ENCODE data around the gene WDR27. TPM values are rescaled to one million over a fixed set of nuclear protein-coding genes. Genes with fewer than 3 reads are reported as not detected.
"Not testable (repeated sequence)": the region's sequence is repeated elsewhere in the genome, so short reads cannot be mapped to it uniquely, and the experiment has no call there.

WDR27 gene
- total RNA-seq, 3 donors from 2014 or later (not counting 1 experiment from before 2014, with no cell fraction given), result 12.7 to 31.0 (median 25.3) TPM

DNA sequence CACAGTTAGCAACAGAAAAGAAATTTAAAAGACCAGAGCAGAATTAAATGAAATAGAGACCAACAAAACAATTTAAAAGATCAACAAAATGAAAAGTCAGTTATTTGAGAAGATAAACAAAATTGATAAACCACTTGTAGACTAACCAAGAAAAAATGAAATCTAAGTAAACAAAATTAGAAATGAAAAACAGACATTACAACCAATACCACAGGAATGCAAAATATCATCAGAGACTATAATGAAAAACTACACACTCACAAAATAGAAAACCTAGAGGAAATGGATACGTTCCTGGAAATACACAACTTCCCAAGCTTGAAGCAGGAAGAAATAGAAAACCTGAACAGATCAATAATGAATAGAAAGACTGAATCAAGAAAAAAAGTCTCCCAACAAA is 97.8 kb downstream of the WDR27 start:
- Histone ChIP-seq H3K36me3 (ENCODE audit: control insufficient read depth, insufficient read depth, low read length) (no peaks in the 10 kb centered on the region), H3K4me1 (ENCODE audit: control insufficient read depth, insufficient read depth, low read length) (no peaks in the 10 kb centered on the region), H3K9me3 (ENCODE audit: control insufficient read depth, insufficient read depth, low read length) (no peaks in the 10 kb centered on the region), H3K27me3 (ENCODE audit: control insufficient read depth, insufficient read depth, low read length) (no peaks in the 10 kb centered on the region), H3K4me3 (ENCODE audit: low read length) (no peak overlapping the region), H3K27ac (ENCODE audit: low read length) (no peak overlapping the region)
- Mint-ChIP-seq H3K27me3 (ENCODE audit: low read depth in 2 of 2) (no peaks in the 10 kb centered on the region), H3K4me1 (no peaks in the 10 kb centered on the region), H3K9me3 (peaks cover 0 to 2% of the 10 kb centered on the region in 2 donors), H3K4me3 (no peak overlapping the region), H3K27ac (no peak overlapping the region), H3K36me3 (peaks cover 21% of the 10 kb centered on the region)
- DNase-seq, result no peak
- TF ChIP-seq, protein P1, sequence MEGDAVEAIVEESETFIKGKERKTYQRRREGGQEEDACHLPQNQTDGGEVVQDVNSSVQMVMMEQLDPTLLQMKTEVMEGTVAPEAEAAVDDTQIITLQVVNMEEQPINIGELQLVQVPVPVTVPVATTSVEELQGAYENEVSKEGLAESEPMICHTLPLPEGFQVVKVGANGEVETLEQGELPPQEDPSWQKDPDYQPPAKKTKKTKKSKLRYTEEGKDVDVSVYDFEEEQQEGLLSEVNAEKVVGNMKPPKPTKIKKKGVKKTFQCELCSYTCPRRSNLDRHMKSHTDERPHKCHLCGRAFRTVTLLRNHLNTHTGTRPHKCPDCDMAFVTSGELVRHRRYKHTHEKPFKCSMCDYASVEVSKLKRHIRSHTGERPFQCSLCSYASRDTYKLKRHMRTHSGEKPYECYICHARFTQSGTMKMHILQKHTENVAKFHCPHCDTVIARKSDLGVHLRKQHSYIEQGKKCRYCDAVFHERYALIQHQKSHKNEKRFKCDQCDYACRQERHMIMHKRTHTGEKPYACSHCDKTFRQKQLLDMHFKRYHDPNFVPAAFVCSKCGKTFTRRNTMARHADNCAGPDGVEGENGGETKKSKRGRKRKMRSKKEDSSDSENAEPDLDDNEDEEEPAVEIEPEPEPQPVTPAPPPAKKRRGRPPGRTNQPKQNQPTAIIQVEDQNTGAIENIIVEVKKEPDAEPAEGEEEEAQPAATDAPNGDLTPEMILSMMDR (IDR thresholded peaks at IDR 0.05), result no peak
- ATAC-seq, result no peak
- no CpG with 5 or more reads among the region's 1 CpG for WGBS (ENCODE audit: insufficient coverage)
- intact Hi-C loops (cut with micrococcal nuclease), result no loop called here

- no CpG with 5 or more reads among the region's 1 CpG for WGBS (ENCODE audit: insufficient coverage)
- intact Hi-C loops (cut with micrococcal nuclease); DNase-seq; H3K9me3 Mint-ChIP-seq; H3K27me3 Mint-ChIP-seq (ENCODE audit: low read depth in 2 of 2); H3K4me3 ChIP-seq (ENCODE audit: low read length); H3K36me3 ChIP-seq (ENCODE audit: control insufficient read depth, insufficient read depth, low read length); H3K27me3 ChIP-seq (ENCODE audit: control insufficient read depth, insufficient read depth, low read length); H3K27ac ChIP-seq (ENCODE audit: low read length); H3K4me1 Mint-ChIP-seq; H3K27ac Mint-ChIP-seq; H3K9me3 ChIP-seq (ENCODE audit: control insufficient read depth, insufficient read depth, low read length); ATAC-seq; H3K4me1 ChIP-seq (ENCODE audit: control insufficient read depth, insufficient read depth, low read length); H3K4me3 Mint-ChIP-seq: not testable (repeated sequence)
- peaks cover 35% of the 10 kb centered on the region for H3K36me3 Mint-ChIP-seq
These were observed 100.7 kb downstream of the WDR27 start for GRCh38 chr6:169601129-169601528.

GRCh38 chr6:169592558-169592957 is 109.3 kb downstream of the WDR27 start:
- H3K4me1 Mint-ChIP-seq, result peaks cover 17 to 34% of the 10 kb centered on the region in 2 donors
- ATAC-seq, result no peak
- WGBS (ENCODE audit: insufficient coverage), result 77% methylated on average over 1 of the region's 1 CpG

DNA sequence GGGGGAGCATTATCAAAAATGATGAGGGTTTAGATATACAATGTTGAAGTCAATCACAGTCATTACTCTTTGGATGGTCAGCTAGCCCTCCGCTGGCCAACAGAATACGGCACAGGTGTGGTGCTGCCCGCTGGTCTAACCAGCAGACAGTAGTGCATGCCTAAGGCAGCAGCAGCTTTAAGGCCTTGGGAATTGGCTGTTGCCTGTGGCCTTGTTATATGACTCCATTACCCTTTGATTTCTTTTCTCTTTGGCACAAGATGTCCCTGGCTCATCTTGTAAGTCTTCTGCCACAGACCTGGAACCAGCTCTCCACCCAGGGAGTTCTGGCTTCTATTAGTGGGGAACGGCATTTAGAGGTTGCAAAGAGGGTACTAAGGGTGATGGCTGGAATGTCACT is 110.2 kb downstream of the WDR27 start:
- TF ChIP-seq, protein P1 (IDR thresholded peaks at IDR 0.05), result no peak
- Histone ChIP-seq H3K27me3 (ENCODE audit: control insufficient read depth, insufficient read depth, low read length) (no peaks in the 10 kb centered on the region), H3K27ac (ENCODE audit: low read length) (no peak overlapping the region), H3K9me3 (ENCODE audit: control insufficient read depth, insufficient read depth, low read length) (no peaks in the 10 kb centered on the region), H3K36me3 (ENCODE audit: control insufficient read depth, insufficient read depth, low read length) (no peaks in the 10 kb centered on the region), H3K4me3 (ENCODE audit: low read length) (no peak overlapping the region), H3K4me1 (ENCODE audit: control insufficient read depth, insufficient read depth, low read length) (peaks cover 14% of the 10 kb centered on the region)
- WGBS (ENCODE audit: insufficient coverage), result 81% methylated on average over 4 of the region's 4 CpGs
- no peak overlapping the region for H3K4me3 Mint-ChIP-seq
- intact Hi-C loops (cut with micrococcal nuclease), result no loop called here
- H3K36me3 Mint-ChIP-seq, result no peaks in the 10 kb centered on the region
- no peaks in the 10 kb centered on the region for H3K9me3 Mint-ChIP-seq
- H3K27me3 Mint-ChIP-seq (ENCODE audit: low read depth in 2 of 2), result no peaks in the 10 kb centered on the region
- peaks cover 17 to 37% of the 10 kb centered on the region in 2 donors for H3K4me1 Mint-ChIP-seq
- no peak for DNase-seq
- H3K27ac Mint-ChIP-seq, result peak overlapping the region in 1 of 2 donors; percentile 93
- no peak for ATAC-seq

More at GRCh38 chr6:169592558-169592957, 109.3 kb downstream of the WDR27 start:
- intact Hi-C loops (cut with micrococcal nuclease), result no loop called here
- H3K4me3 ChIP-seq (ENCODE audit: low read length), result no peak overlapping the region
- peaks cover 14% of the 10 kb centered on the region for H3K4me1 ChIP-seq (ENCODE audit: control insufficient read depth, insufficient read depth, low read length)
- Mint-ChIP-seq H3K27ac (no peak overlapping the region), H3K36me3 (peaks cover 9% of the 10 kb centered on the region), H3K27me3 (ENCODE audit: low read depth in 2 of 2) (no peaks in the 10 kb centered on the region), H3K9me3 (peaks cover 2 to 3% of the 10 kb centered on the region in 2 donors), H3K4me3 (no peak overlapping the region)
- no peak overlapping the region for H3K27ac ChIP-seq (ENCODE audit: low read length)
- H3K27me3 ChIP-seq (ENCODE audit: control insufficient read depth, insufficient read depth, low read length), result no peaks in the 10 kb centered on the region
- H3K36me3 ChIP-seq (ENCODE audit: control insufficient read depth, insufficient read depth, low read length), result no peaks in the 10 kb centered on the region
- H3K9me3 ChIP-seq (ENCODE audit: control insufficient read depth, insufficient read depth, low read length), result no peaks in the 10 kb centered on the region
- no peak for DNase-seq
- TF ChIP-seq, protein P1 (IDR thresholded peaks at IDR 0.05), result no peak

Data from natural killer cell (primary cell).